GM18508 (cell line): ENCODE measurements around the gene QRSL1.
"Not testable (repeated sequence)": the region's sequence is repeated elsewhere in the genome, so short reads cannot be mapped to it uniquely, and the experiment has no call there.

ENCODE experiments used
- ATAC-seq: cut with Tn5 transposase; IDR thresholded peaks from one replicate; pipeline ENCODE4 v1.9.1; 2021; ENCODE audit warnings: moderate number of reproducible peaks; ENCODE audit not compliant: insufficient read depth, unreplicated experiment

The QRSL1 gene, protein sequence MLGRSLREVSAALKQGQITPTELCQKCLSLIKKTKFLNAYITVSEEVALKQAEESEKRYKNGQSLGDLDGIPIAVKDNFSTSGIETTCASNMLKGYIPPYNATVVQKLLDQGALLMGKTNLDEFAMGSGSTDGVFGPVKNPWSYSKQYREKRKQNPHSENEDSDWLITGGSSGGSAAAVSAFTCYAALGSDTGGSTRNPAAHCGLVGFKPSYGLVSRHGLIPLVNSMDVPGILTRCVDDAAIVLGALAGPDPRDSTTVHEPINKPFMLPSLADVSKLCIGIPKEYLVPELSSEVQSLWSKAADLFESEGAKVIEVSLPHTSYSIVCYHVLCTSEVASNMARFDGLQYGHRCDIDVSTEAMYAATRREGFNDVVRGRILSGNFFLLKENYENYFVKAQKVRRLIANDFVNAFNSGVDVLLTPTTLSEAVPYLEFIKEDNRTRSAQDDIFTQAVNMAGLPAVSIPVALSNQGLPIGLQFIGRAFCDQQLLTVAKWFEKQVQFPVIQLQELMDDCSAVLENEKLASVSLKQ

DNA sequence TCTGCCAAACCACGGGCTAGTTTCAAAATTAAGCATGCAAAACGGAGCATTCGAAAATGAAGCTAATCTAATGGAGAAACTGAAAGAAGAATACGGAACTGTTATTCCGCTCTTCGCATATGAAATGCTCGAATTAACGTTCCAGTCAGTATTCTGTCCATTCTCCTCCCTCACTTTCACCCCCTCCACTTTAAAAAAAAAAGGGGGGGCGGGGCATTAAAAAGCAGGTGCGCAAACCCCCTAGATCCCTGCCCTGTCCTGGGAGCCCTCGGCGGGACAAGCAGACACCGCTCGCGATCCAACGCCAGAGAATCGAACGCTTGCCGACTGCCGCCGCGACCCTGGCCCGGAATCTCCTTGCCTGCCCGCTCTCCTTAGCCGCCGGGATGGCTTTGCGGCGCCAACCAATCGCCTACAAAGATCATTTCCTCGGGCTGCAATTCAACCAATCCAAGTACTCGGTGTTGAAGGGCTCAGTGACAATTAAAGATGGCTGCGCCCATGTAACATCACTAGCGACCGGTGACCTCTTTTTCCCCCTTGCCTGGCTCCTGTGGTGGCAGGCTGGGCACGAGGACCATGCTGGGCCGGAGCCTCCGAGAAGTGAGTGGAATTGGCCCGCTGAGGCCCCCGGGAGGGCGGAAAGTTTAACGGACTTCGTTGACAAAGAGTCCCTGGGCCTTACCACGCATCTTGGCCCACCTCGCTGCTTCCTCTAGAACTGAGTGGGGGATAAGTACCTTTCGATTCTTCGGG, at the start of gene QRSL1, which contains the start of gene RTN4IP1:
Gene QRSL1 (plus strand): TSS at position 476 of the 756 bp plus-strand sequence. CDS start 104 bp downstream, at position 580.
Gene RTN4IP1 (minus strand): TSS at position 396 of the 756 bp plus-strand sequence. CDS start 477 bp downstream, outside the sequence.
- ATAC-seq: peak; percentile 50

DNA sequence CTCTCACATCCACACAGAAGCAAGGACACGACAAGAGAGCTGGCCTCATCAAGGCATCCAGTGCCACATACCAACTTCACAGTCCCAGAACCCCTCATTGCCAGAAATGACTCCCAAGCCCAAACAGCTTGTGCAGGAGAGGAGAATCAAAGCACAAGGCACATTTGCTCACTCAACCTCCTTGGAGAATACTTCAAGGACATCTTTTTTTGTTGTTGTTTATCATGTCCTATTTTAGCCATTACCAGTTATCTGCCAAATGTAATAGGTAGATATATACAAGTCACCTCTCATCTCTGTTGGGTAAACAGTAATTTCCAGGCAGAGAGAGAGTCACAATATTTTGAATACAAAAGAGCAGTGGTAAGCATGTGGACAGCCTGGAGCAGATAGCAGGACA, 47.9 kb upstream of the QRSL1 start:
- no peak for ATAC-seq

DNA sequence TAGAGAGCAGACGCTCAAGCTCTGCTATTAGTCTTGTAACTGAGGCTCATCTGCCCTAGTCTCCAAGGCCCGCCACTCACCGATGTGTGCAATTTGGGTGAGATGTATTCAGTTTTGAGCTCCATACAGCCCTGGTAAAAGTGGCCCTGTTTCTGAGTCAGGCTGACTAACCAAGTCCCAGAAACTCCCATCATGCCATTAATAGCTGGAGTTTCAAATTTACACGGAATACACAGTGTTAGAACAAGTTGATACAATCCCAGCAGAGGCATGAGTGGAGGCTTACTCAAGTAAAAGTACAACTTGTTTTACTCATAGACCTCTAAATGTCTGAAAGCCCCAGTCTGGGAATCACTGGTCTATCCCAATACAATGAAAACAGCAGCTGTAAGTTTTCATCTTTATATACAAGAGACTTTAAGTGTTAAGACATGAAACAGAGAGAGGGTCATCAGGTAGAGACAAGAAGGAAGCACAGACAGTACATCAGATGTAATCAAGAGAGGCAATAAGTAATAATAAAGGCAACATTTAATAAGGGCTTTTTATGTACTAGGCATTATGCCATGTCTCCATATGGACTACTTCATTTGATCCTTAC, 42.5 kb upstream of the QRSL1 start:
- ATAC-seq: no peak

DNA sequence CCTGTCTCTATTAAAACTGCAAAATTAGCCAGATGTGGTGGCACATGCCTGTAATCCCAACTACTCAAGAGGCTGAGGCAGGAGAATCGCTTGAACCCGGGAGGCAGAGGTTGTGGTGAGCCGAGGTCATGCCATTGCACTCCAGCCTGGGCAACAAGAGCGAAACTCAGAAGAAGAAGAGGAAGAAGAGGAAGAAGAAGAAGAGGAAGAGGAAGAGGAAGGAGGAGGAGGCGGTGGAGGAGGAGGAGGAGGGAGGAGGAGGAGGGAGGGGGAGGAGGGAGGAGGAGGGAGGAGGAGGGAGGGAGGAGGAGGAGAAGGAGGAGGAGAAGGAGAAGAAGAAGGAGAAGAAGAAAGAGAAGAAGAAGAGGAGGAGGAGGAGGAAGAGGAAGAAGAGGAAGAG, 40.4 kb upstream of the QRSL1 start:
- ATAC-seq: not testable (repeated sequence)

DNA sequence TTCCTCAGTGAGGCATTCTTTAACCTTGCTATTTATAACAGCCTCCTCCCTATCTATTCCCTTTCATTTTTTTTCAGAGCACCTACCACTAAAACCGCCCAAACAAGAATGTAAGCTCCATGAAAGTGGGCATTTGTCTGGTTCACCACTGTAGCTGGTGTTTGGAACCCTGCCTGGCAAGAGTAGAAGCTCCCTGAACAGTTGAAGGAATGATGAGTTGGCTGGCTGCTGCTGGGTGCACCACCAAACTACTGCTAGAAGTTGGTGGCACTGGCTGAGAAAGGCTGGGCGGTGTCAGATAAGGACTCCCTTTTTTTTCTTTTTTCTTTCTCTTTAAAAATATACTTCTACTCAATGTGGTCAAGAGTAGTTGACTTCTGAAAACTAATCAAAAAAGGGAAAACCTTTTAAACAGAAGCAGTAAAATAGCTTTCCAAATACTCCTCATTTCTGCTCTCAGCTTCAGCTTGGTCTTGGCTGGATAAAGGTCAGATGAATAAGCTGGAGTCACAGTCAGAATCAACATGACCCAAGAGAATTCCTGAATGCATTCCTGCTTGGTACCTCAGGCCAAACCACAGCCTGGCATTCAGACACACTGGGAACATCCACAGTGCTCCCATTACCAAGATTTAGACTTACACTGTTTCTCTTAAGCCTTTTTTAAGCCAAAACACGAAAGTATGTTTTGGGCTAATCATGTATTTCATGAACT, 38.1 kb upstream of the QRSL1 start:
- no peak for ATAC-seq

DNA sequence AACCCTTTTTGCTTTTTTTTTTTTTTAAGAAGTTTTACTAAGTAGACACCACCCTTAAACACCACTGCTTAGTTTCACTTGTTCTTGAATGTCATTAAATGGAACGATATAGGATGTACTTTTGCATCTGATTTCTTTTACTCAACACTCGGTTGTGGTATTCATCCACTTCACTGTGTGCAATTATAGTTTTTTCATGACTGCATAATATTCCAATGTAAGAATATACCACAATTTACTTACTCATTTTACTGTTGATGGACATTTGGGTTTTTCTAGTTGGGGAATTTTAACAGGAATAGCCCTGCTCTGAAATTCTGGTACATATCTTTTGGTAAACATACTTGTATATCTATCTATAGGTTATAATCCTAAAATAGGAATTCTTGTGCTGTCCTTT, 29.9 kb upstream of the QRSL1 start:
- no peak for ATAC-seq

DNA sequence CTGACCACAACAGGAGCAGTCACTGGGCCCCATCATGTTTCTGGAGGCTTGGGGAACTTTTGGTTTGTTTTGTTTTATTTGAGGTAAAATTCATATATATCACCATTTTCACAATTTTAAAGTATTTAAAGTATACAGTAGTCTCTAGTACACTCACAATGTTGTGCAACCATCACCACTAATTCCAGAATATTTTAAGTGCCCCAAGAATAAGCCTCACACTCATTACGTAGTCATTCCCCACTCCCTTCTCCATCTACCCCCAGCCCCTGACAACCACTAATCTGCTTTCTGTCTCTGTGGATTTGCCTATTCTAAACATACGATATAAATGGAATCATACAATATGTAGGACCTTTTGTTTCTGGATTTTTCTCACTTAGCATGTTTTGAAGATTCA, 29.0 kb upstream of the QRSL1 start:
- ATAC-seq: no peak

DNA sequence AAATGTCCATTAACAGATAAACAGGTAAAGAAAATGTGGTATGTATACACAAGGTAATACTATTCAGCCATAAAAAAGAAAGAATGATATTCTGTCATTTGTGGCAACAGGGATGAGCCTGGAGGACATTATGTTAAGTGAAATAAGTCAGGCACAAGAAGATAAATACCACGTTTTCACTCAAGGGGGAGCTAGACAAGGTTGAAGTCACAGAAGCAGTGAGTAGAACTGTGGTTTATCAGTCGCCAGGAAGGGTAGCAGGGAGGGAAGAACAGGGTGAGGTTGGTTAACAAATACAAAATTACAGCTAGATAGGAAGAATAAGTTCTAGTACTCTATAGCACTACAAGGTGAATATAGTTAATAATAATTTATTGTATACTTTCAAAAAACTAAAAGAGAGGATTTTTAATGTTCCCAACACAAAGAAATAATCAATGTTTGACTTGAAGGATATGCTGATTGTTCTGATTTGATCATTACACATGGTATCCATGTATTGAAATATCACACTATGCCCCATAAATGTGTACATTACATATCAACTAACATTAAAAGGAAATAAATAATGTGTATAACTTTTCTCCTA, 21.2 kb upstream of the QRSL1 start:
- ATAC-seq: peak; percentile 50

DNA sequence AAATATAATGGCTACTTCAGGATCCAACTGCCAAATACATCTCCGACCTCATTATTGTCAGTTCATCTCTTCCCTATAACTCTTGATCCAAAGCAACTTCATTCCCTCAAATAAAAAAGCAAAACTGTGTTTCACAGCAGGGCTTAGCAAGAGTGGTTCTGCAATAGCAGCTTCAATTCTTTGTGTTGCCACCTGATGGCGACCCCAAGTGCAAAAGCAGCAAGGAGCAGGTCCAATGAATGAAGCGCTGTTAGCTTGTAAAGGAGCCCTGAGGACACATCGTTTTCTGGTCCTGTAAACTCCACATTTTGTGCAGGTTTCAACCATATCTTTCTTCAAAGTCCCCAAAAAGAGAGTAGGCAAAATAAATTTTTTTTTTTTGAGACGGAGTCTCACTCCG, 19.7 kb upstream of the QRSL1 start:
- ATAC-seq: no peak

DNA sequence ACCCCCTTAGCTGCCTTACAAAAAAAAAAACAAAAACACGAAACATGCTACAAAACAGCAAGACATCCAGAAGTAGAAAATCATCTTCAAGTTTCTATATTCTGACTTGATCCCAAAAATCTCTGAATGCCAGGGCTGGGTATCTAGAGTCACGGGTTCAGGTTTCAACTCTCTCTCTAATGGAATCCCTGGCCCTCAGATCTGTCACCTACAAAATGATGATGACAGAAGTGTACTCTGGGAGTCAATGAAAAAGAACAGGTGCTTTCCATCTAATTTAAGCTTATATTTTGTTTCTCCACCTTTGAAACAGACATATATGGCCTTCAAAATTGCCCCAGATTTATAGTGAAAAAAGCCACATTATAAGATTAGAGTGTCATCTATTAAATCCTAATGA, 18.3 kb upstream of the QRSL1 start:
- no peak for ATAC-seq

DNA sequence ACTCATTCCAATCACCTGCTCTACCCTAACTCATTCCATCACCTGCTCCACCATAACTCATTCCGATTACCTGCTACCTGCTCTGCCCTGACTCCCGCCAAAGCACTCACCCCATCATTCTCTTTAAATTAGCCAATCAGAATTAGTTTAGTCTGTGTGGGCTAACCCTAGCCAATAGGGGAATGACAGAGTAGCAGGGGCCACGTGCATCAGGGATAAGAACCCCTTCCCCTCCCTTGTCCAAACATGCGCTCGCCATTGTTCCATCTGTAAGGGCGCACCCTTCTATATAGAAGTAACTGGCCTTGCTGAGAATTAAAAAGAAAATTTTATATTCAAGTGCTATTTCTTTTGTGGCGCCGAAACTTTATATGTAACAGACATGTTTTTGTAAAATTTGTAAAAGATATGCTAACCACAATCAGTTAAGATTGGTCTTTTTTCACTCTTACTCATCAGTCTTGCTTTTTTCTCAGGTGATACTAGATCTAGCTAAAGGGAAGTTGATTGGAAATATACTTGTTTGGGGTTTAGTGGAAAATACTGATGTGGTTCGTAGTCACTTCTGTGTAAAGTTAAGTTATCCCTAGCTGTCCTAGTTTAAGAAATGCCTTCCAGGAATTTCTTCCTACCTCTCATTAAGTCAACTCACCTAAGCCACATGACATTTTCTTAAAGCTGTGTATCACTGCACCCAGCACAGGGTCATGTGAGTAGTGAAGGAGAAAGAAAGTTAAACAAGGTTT, 16.5 kb upstream of the QRSL1 start:
- no peak for ATAC-seq

DNA sequence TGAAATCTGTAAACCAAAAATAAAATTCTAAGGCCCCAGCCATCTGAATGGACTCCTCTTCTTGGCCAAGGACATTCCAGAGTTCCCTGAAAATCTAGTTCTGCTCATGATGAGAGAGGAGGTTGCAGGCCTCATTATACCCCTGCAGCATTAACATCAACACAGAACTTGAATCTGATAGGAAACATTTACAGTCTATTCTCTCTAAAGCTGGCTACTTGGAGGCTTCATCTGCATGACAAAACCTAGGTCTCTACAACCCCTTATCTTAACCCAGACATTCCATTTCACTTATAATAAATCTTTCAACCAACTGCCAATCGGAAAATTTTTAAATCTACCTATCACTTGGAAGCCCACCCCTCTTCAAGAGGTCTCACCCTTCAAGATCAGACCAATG, 15.8 kb upstream of the QRSL1 start:
- ATAC-seq: no peak

DNA sequence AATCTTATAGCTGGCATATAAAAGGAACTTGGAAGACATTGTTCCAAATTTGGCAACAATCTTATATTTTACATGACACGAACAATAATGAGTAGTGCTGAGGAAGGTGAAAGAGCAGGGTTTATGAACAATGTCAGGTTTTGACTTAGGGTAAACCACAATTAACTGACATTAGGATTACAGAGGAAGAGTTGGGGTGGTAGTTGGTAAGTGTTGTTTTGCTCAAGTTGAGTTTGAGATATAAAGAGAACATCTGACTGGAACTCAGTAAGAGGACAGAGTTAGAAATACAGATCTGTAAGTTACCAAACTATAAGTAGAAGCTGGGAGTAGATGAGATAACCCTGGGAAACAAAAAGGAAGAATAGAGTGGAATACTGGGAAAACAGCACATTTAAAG, 15.2 kb upstream of the QRSL1 start:
- ATAC-seq: no peak

DNA sequence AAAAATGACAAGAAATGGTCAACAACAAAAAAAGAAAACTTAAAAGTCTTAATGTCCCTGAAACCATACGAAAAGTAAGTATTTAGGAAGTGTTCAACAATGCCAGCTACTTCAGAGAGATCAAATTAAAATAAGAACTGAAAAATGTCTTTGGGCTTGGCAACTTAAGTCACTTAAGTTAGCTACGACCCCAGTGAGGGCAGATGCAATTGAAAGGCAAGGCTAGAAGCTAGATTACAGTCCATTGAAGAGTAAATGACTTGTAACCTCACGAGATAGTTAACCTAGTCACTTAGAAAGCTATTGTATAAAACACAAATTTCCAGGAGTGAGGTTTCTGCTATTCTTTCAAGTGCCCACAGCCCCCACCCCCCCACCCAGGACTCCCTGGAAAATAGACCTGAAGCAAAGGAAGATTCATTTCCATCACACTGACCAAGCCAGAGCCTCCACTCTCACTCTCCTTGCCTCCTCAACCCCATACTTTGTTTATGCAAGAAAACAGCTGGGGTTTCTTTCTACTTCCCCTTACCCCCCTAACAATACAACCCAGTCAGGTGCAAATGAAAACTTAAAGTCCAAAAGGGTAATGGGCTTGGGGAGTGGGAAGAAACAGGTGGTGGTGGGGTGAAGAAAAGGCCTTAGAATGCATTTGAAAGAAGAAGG, 14.7 kb upstream of the QRSL1 start:
- ATAC-seq: no peak

DNA sequence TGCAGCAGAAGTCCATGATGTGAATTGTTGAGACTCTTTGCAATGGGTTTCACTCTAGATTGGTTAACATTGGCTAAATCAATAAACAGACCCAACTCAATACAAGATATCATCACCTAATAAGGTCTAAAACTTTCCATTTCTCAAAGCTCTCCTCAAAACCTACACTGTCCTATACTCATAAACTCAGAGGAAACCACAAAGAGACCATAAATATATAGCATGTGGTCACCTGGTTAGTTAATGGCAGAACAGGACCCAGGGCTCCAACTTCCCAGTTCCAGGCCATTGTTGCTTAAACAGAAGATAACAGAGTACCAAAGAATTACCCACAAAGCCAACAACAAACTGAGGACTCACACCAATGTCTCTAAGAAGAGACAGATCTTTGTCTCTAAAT, 12.1 kb upstream of the QRSL1 start:
- peak; percentile 73 for ATAC-seq

DNA sequence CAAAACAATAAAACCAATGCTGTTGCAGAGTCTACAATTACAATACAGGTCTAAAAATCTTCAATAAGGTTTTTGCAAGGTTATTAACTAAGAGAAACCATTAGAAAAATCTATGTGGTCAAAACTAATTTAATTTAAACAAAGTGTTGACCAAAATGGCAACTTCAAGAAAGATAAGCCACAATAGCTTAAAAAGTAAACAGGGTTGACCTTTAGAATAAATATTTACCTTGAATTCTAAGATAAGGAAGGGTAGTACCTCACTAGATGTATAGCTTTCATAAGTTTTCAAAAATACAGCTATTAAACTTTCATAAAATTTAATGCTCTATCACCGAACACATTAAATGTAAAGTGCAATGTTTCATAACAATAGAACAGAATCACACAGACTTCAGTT, 11.5 kb upstream of the QRSL1 start:
- no peak for ATAC-seq

DNA sequence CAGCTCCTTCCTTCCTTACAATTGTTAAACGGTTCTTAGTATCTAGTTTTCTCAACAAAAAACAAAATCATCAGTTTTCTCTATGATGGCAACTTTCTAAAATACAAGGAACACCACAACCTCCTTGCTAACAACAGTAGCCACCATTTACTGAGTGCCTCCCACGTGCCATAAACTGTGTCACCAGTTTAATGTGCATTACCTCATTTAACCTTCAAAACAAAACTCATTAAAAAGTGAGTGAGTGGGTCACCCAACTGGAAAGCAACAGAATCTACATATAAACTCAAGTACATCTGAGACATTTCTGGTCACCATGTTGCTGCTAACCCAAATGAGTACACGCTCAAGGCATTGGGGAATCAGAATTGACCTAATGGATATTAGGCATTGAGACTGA, 11.1 kb upstream of the QRSL1 start:
- no peak for ATAC-seq

DNA sequence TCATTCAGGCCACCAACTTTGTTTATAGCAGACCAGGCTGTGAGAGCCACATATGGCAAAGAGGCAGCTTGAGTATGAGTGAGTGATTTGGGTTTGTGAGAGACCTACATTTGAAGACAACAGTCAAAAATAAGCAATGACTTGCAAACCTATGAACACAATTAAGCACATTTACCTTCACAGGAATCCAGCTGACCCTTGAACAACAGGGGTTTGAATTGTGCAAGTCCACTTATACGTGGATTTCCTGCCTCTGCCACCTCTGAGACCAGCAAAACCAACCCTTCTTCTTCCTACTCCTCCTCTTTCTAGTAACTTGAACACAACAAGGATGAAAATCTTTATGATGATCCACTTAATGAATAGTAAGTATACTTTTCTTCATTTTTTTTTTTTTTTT, 10.2 kb upstream of the QRSL1 start:
- ATAC-seq: no peak
